GM18502 (cell line): ENCODE results near the gene MTX2.

Experiments
- ATAC-seq: cut with Tn5 transposase; IDR thresholded peaks from one replicate; pipeline ENCODE4 v1.9.1; 2021; ENCODE audit warnings: mild to moderate bottlenecking; ENCODE audit not compliant: unreplicated experiment, poor library complexity

MTX2 gene

GRCh38 chr2:176269319-176270099 is at the start of gene MTX2:
Gene MTX2, plus strand, starts transcription at chr2:176269442. Its CDS starts 188 bp downstream, at chr2:176269630.
- peak; percentile 96 for ATAC-seq

- no peak for ATAC-seq
Observed at GRCh38 chr2:176227874-176228273, 41.4 kb upstream of the MTX2 start.

- no peak for ATAC-seq
Observed at GRCh38 chr2:176234156-176234555, 35.1 kb upstream of the MTX2 start.

- ATAC-seq = no peak
Observed at GRCh38 chr2:176234940-176235339, 34.3 kb upstream of the MTX2 start.

- ATAC-seq = no peak
Observed at GRCh38 chr2:176237456-176237855, 31.8 kb upstream of the MTX2 start.

- ATAC-seq = no peak
Observed at GRCh38 chr2:176239031-176239430, 30.2 kb upstream of the MTX2 start.

- ATAC-seq = no peak
Observed at GRCh38 chr2:176240301-176240700, 28.9 kb upstream of the MTX2 start.

- ATAC-seq = no peak
Observed at GRCh38 chr2:176242276-176242675, 27.0 kb upstream of the MTX2 start.

- ATAC-seq = no peak
Observed at GRCh38 chr2:176246331-176246730, 22.9 kb upstream of the MTX2 start.

GRCh38 chr2:176247859-176248258 is 21.4 kb upstream of the MTX2 start:
- ATAC-seq = no peak

- ATAC-seq = no peak
Observed at GRCh38 chr2:176251928-176252327, 17.3 kb upstream of the MTX2 start.

GRCh38 chr2:176260689-176261088 is 8.6 kb upstream of the MTX2 start:
- ATAC-seq = no peak

- no peak for ATAC-seq
Observed at GRCh38 chr2:176261136-176261535, 8.1 kb upstream of the MTX2 start.

GRCh38 chr2:176268976-176269318 is 295 bp upstream of the MTX2 start:
- ATAC-seq = no peak

- no peak for ATAC-seq
Observed at GRCh38 chr2:176270100-176270750, 983 bp downstream of the MTX2 start.

GRCh38 chr2:176272870-176273459 is 3.7 kb downstream of the MTX2 start:
- ATAC-seq = no peak

GRCh38 chr2:176278927-176279326 is 9.7 kb downstream of the MTX2 start:
- no peak for ATAC-seq

- no peak for ATAC-seq
Observed at GRCh38 chr2:176280156-176280555, 10.9 kb downstream of the MTX2 start.

GRCh38 chr2:176280867-176281658 is 11.8 kb downstream of the MTX2 start:
- ATAC-seq = no peak

- ATAC-seq = no peak
Observed at GRCh38 chr2:176283291-176284068, 14.2 kb downstream of the MTX2 start.
